Hepatocyte (in vitro differentiated cells): ENCODE measurements around the gene EEF1AKMT1. TPM values are rescaled to one million over a fixed set of nuclear protein-coding genes. Genes with fewer than 3 reads are reported as not detected.

Source experiments
- DNase-seq: peaks from one replicate; pipeline ENCODE4 v3.0.0-alpha.2; 2016; ENCODE audit warnings: low spot score
- H2AFZ ChIP-seq: fragments of 200-600 bp; sonication (generic); 2 replicates; pipeline ENCODE4 v1.6.0; 2016; ENCODE audit warnings: antibody characterized with exemption, mild to moderate bottlenecking
- H3K27ac ChIP-seq: fragments of 200-600 bp; sonication (generic); 2 replicates; pipeline ENCODE4 v1.5.1; 2016; ENCODE audit warnings: mild to moderate bottlenecking
- H3K27me3 ChIP-seq: fragments of 200-600 bp; sonication (generic); 2 replicates; pipeline ENCODE4 v1.6.1; 2016
- H3K36me3 ChIP-seq: fragments of 200-600 bp; sonication (generic); replicated peaks from 2 replicates; pipeline ENCODE4 v1.5.1; 2016; ENCODE audit warnings: low read depth; ENCODE audit not compliant: insufficient read depth
- H3K4me1 ChIP-seq: fragments of 200-600 bp; sonication (generic); 2 replicates; pipeline ENCODE4 v1.5.1; 2016; ENCODE audit warnings: mild to moderate bottlenecking, moderate library complexity; ENCODE audit not compliant: insufficient read depth
- H3K4me2 ChIP-seq: fragments of 200-600 bp; sonication (generic); 2 replicates; pipeline ENCODE4 v1.6.0; 2016
- H3K4me3 ChIP-seq: fragments of 200-600 bp; sonication (generic); 2 replicates; pipeline ENCODE4 v1.5.1; 2016; ENCODE audit warnings: mild to moderate bottlenecking
- H3K79me2 ChIP-seq: fragments of 200-600 bp; sonication (generic); 2 replicates; pipeline ENCODE4 v1.6.0; 2017; ENCODE audit warnings: mild to moderate bottlenecking
- H3K9me2 ChIP-seq: fragments of 200-600 bp; sonication (generic); replicated peaks from 2 replicates; pipeline ENCODE4 v1.6.0; 2017; ENCODE audit warnings: mild to moderate bottlenecking; ENCODE audit not compliant: insufficient read depth
- H3K9me3 ChIP-seq: fragments of 200-600 bp; sonication (generic); 2 replicates; pipeline ENCODE4 v1.5.1; 2016; ENCODE audit warnings: low read depth, mild to moderate bottlenecking
- H4K20me1 ChIP-seq: fragments of 200-600 bp; sonication (generic); 2 replicates; pipeline ENCODE4 v1.6.0; 2016; ENCODE audit warnings: mild to moderate bottlenecking; ENCODE audit not compliant: insufficient read depth, poor library complexity, severe bottlenecking
- CTCF ChIP-seq: fragments of 200-600 bp; sonication (generic); IDR thresholded peaks from 2 replicates; pipeline ENCODE4 v1.5.1; 2016; ENCODE audit warnings: antibody characterized with exemption, mild to moderate bottlenecking; ENCODE audit not compliant: poor library complexity
- EZH2 ChIP-seq: fragments of 200-600 bp; sonication (generic); IDR thresholded peaks from 2 replicates; pipeline ENCODE4 v1.6.1; 2016; ENCODE audit warnings: antibody characterized with exemption, mild to moderate bottlenecking, borderline replicate concordance
- EZH2phosphoT487 ChIP-seq: fragments of 200-600 bp; sonication (generic); IDR thresholded peaks from one replicate; pipeline ENCODE4 v1.6.1; 2018; ENCODE audit warnings: antibody characterized with exemption, mild to moderate bottlenecking, low read depth, moderate library complexity; ENCODE audit not compliant: unreplicated experiment, severe bottlenecking
- WGBS: methylation state at CpG from one replicate; pipeline ENCODE4 v1.1.6; 2016; ENCODE audit warnings: low lambda C conversion rate; ENCODE audit errors: missing lambda C conversion rate; 5-methylcytosine and 5-hydroxymethylcytosine counted together
- polyA plus RNA-seq: library from polyadenylated mRNA; unstranded; fragments of >200 nt; fragmentation: Nextera tagmentation; extraction: Ambion mirVana; gene quantifications from 2 replicates; pipeline ENCODE4 v1.2.1, GENCODE V29; 2016
- total RNA-seq: library from RNA; depleted of rRNA; stranded (reverse); fragments of >200 nt; gene quantifications from 2 replicates; pipeline ENCODE4 v1.2.3, GENCODE V29; 2014

EEF1AKMT1 gene
- total and polyA plus RNA-seq, 2 experiments from 2014 or later: 9.2 to 13.6 TPM

- no peak for TF ChIP-seq EZH2
- TF ChIP-seq EZH2phosphoT487: no peak
- no peak for TF ChIP-seq CTCF
- no peaks in the 10 kb centered on the region for H4K20me1 ChIP-seq
- H3K4me3 ChIP-seq: peak overlapping the region; percentile 47
- 89% methylated on average over 10 of the region's 10 CpGs for WGBS
- peak overlapping the region; percentile 96 for H3K27ac ChIP-seq
- peaks cover 16% of the 10 kb centered on the region for H3K79me2 ChIP-seq
- no peaks in the 10 kb centered on the region for H3K27me3 ChIP-seq
- peaks cover 13% of the 10 kb centered on the region for H3K9me3 ChIP-seq
- H3K9me2 ChIP-seq: no peaks in the 10 kb centered on the region
- no peak for DNase-seq
- H3K36me3 ChIP-seq: no peaks in the 10 kb centered on the region
- no peaks in the 10 kb centered on the region for H3K4me1 ChIP-seq
- peak overlapping the region; percentile 87 for H3K4me2 ChIP-seq
- peak overlapping the region; percentile 97 for H2AFZ ChIP-seq
Observed at GRCh38 chr13:20772401-20773131, 1.2 kb downstream of the EEF1AKMT1 start.

DNA sequence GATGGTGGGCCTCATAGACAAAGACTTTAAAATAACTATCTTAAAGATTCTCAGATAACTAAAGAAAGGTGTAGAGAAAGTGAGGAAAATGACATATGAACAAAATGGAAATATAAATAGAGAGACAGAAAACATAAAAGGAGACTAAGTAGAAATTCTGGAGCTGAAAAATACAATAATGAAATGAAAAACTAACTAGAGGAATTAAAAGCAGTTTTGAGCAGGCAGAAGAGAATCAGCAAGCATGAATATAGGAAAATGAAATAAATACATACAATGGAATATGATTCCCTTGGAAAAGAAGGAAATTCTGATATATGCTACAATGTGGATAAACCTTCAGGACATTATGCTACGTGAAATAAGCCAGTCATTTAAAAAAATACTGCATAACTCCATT, 3.9 kb downstream of the EEF1AKMT1 start:
- 95% methylated on average over 1 of the region's 1 CpG for WGBS
- Histone ChIP-seq H3K79me2 (peaks cover 16% of the 10 kb centered on the region), H3K27me3 (no peaks in the 10 kb centered on the region), H3K4me3 (no peak overlapping the region), H2AFZ (no peak overlapping the region), H4K20me1 (no peaks in the 10 kb centered on the region), H3K36me3 (no peaks in the 10 kb centered on the region), H3K27ac (no peak overlapping the region), H3K9me2 (no peaks in the 10 kb centered on the region), H3K4me2 (no peak overlapping the region), H3K9me3 (peaks cover 18% of the 10 kb centered on the region), H3K4me1 (no peaks in the 10 kb centered on the region)
- no peak for TF ChIP-seq CTCF
- no peak for TF ChIP-seq EZH2
- no peak for TF ChIP-seq EZH2phosphoT487
- DNase-seq: no peak

- Histone ChIP-seq H3K79me2 (peaks cover 16% of the 10 kb centered on the region), H3K9me3 (peaks cover 18% of the 10 kb centered on the region), H3K9me2 (no peaks in the 10 kb centered on the region), H3K4me2 (no peak overlapping the region), H2AFZ (no peak overlapping the region), H3K36me3 (no peaks in the 10 kb centered on the region), H3K27me3 (no peaks in the 10 kb centered on the region), H4K20me1 (no peaks in the 10 kb centered on the region), H3K27ac (no peak overlapping the region), H3K4me3 (no peak overlapping the region), H3K4me1 (no peaks in the 10 kb centered on the region)
- no peak for TF ChIP-seq CTCF
- TF ChIP-seq EZH2phosphoT487: no peak
- no peak for TF ChIP-seq EZH2
- no peak for DNase-seq
- WGBS: 38% methylated on average over 2 of the region's 2 CpGs
Observed at GRCh38 chr13:20769091-20769490, 4.7 kb downstream of the EEF1AKMT1 start.
